Fibroblast of skin of abdomen (primary cell): ENCODE results near the gene USP7.
"Not testable (repeated sequence)": the region's sequence is repeated elsewhere in the genome, so short reads cannot be mapped to it uniquely, and the experiment has no call there.

ENCODE experiments used
- DNase-seq: peaks from one replicate; pipeline ENCODE4 v3.0.0-alpha.2; 2013

USP7 gene

GRCh38 chr16:8972843-8973586, 9.3 kb upstream of the USP7 start:
- DNase-seq: peak; percentile 43

- no peak for DNase-seq
Measured at GRCh38 chr16:8971416-8971815, 7.7 kb upstream of the USP7 start.

DNA sequence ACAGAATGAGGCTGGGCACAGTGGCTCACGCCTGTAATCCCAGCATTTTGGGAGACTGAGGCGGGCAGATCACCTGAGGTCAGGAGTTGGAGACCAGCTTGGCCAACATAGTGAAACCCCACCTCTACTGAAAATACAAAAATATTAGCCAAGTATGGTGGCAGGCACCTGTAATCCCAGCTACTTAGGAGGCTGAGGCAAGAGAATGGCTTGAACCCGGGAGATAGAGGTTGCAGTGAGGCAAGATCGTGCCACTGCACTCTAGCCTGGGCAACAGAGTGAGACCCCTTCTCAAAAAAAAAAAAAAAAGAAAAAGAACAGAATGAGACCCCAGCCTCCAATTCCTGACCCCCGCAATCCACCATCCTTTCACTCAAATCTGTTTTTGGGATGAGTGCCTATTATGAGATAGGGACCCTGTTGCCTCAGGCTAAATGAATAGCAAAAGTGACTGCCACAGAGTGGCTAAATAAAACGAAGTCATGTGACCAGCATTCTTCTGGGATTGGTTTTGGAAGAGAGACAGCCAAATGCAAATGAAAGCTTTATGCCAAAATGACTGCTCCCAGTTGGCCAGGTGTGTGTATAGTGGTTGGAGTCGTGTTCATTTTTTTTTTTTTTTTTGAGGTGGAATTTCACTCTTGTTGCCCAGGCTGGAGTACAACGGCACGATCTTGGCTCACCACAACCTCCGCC, 5.6 kb upstream of the USP7 start:
- not testable (repeated sequence) for DNase-seq

- not testable (repeated sequence) for DNase-seq
Measured at GRCh38 chr16:8968054-8968453, 4.3 kb upstream of the USP7 start.

GRCh38 chr16:8967132-8967821, 3.6 kb upstream of the USP7 start:
- DNase-seq: no peak

DNA sequence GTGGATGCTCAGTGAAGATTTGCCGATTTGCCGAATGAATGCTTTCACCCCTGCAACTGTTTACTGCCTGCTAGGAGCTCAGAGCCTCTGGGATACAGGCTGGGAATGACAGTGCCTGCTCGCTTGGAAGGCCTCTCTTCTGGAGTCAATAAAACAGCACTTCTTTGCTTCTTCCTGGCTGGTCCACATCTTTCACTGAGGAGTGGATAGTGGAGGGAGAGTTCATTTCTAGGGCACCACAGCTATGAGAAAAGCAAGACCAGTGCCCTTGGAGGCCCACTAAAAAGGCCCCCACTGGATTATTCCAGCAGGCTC, 3.1 kb upstream of the USP7 start:
- no peak for DNase-seq

DNA sequence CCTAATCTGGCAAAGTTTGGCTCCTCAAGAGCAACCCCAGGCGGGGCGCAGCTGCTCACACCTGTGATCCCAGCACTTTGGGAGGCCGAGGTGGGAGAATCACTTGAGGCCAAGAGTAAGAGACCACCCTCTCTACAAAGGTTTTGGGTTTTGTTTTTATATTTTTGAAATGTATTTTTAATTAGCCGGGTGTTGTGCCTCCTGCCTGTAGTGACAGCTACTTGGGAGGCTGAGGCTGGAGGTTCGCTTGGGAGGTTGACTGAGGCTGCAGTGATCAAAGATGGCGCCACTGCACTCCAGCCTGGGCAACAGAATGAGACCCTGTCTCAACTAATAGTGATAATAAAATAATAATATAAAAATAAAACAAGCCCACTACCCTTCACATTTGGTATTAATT, 756 bp upstream of the USP7 start:
- DNase-seq: no peak

DNA sequence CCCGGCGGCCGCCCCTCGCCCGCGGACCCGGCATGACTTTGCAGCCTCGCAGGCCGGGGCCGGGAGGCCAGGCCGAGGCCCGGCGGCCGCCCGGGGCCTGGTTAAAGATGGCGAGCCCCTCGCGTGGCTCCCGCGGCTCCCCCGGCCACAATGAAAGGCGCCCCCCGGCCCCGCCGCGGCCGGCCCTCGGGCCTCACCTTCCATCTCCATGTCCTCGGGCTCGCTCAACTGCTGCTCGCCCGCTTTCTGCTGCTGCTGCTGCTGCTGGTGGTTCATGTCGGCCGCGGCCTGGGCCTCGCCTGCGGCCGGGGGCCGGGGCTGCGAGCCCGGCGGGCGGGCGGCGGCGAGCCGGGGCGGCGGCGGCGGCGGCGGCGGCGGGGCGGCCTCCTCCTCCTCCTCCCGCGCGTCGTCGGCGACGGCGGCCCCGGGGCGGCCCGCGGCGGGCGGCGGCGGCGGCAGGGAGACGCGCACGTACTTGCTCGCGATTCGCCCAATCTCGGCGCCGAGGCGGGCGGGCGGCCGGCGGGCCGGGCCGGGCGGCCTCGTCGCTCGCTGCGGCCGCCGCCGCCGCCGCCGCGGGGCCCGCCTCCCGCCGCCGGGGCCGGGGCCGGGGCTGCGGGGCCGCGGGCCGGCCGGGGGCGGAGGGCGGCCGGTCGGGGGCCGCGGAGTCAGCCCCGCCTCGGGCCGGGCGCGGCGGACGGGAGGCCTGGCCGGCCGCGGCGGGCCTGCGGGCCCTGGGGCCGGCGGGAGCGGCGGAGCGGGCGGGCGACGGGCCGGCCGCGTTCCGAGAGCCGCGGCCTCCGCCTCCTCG, 491 bp downstream of the USP7 start:
- DNase-seq: peak; percentile 16

DNA sequence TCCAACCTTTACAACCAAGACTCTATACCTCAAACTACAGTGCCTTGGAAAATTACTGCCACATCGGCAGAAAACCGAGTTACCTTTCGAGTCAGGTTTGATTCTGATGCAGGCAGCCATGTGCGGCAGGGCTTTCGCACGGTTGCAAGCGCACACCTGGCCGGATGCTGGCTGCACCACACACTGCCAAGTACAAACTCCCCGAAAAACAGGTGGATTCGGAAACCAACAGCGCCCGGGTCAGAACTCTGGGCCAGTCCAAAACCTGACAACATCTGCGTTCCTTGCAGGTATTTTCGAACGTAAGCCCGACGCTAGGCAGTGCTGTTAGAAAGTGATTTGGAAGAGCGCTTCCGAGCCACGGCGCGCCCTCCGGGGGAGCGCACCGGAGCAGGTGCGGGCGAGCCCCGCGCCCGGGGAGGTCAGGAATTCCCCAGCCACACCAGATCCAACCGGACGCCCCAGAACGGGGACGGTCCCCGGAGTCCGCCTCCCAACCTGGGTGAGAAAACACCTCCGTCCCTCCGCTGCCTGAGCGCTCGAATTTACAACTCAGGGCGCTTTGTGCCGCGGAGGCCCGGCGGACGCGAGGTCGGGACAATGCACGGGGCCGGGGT, 1.2 kb downstream of the USP7 start:
- DNase-seq: no peak

DNA sequence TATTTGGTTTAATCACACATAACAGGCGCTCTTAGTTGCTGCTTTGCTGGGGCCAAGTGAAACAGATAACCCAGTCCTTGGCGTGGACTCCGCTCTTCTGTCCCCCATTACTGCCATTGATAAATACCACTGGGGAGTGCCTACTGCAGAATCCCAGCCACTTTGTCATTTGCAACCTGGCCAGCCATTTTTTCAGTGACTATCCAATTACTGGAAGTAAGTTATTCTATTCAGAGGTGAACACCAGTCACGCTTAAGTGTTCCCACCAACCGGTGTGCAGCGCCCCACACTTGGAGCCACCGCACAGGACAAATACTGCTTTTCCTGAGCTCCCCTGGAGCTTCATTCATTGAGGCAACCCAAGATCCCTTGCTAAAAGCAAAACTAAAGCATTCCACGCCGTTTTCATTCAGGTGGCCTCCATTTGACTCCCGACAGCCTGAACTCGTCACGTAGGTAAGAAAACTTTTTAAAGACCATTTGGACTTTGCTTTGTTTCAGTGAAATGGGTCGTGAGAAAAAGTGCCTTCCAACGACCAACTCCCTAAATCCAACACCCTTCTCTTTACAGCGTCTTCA, 1.8 kb downstream of the USP7 start:
- DNase-seq: no peak

DNA sequence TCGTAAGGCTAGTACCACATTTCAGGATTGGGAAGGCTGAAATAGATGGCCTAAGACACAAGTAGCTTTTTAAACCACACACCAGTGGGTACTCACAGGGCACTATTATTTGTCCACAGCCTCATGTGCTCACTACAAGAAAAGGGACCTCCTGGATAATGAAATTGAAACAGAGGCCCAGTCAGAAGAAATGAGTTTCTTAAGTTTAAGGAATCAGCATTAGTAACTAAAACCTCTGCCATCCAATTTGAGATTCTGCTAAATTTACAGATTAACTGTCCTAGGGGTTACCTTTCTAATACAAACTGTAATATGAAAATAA, 3.0 kb downstream of the USP7 start:
- DNase-seq: no peak

DNA sequence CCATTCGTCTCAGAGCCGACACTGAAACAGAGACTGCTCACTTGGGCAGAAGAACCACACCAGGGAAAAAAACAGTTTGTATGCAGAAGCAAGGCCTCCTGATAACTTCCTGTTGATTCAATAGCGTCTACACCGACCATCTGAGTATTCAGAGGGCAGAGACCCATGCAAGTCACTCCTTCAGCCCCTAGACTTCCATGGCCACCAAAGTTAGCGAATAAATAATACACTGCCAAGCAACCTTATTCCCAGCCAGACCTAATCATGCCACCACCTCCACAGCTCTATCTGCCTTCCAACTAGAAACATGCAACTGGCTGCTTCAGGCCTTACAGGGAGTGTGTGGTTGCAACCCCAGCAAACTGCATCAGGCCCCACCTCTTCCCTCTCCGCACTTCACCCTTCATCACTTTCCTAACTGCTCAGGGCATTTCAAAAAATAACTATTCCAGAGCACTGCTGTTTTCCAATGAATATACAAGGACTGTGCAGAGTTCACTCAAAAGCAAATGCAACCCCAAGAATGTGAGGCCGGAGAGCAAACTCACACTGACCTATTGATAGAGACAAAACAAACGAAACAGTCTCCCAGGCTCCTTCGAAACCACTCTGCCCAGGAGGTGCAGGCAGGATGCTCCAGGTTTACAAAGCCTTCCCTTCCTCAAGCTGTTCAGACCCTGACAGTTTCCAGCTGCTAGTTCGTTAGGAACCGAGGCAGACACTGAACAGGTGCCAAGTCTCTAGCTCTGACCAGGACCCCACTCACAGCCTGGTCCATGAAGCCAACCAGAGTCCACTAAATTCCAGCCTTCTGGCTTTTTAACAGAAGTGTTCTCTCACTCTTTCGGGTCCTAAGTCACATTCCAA, 3.6 kb downstream of the USP7 start:
- DNase-seq: no peak

- peak; percentile 53 for DNase-seq
Measured at GRCh38 chr16:8958344-8959167, 5.2 kb downstream of the USP7 start.

- DNase-seq: no peak
Measured at GRCh38 chr16:8957509-8958157, 6.1 kb downstream of the USP7 start.

DNA sequence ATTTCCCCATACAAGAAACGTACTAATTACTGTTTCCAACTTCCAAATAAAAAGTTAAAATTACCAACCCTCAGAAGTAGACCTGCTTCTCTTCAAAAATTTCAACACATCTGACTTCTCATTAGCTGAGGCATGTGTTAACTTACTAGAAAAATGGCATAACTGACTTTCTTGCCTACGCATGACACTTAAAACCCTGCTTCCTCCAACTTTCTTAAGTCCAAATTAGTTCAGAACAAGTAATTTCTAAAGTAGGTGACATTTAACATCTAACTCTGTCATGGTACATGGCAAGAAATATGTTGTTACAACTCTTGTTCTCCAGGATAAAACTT, 6.7 kb downstream of the USP7 start:
- no peak for DNase-seq

DNA sequence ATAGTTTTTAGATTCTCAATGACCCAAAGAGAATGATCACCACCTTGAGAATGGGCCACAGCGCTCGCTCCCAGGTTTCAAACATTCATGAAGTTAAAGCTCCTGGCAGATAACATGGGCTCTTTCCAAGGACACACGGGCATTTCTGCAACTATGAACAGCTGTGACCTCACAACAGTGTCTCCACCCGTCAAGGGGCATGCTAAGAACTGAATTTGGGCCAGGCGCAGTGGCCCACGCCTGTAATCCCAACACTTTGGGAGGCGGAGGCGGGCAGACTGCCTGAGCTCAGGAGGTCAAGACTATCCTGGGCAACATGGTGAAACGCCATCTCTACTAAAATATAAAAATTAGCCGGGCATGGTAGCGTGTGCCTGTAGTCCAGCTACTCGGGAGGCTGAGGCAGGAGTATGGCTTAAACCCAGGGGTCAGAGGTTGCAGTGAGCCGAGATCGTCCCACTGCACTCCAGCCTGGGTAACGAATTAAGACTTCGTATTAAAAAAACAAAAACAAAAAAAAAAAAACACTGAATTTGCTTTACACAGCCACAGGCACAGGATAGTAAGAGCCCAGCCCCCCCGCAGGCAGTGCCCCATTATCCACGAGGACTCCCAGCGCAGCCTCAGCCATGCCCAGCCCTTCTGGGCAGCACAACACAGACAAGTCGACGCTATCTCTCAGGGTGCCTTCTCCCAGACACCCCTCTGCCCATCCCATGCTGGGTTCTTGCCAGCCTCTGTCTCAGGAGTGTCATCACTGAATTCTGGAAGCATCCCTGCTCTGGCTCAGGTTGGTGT, 7.2 kb downstream of the USP7 start:
- no peak for DNase-seq

- no peak for DNase-seq
Measured at GRCh38 chr16:8955828-8956227, 7.9 kb downstream of the USP7 start.

- no peak for DNase-seq
Measured at GRCh38 chr16:8953064-8953463, 10.6 kb downstream of the USP7 start.

- DNase-seq: no peak
Measured at GRCh38 chr16:8952281-8952751, 11.4 kb downstream of the USP7 start.
